ENCODE measurements around the gene PLET1. TPM values are rescaled to one million over a fixed set of nuclear protein-coding genes. Genes with fewer than 3 reads are reported as not detected.
A peak's percentile ranks its signal among the peaks of the same experiment; 100 is the strongest.

PLET1 gene
- total RNA-seq, 4 donors from 2014 or later, result not detected

GRCh38 chr11:112294688-112295340 is 34.2 kb upstream of the PLET1 start:
- intact Hi-C loops (cut with DNase I; ENCODE audit: low total_unique reads), result loop anchor here (10.0 kb wide), 1 partner anchor 990 kb away; no protein-coding TSS in a partner anchor
- 88 to 90% methylated on average over 3 of the region's 3 CpGs for WGBS, 2 donors
- no peak for TF ChIP-seq POLR2A (IDR thresholded peaks at IDR 0.05)
- TF ChIP-seq CTCF (IDR thresholded peaks at IDR 0.05), result no peak
- H3K4me3 ChIP-seq (ENCODE audit: low read depth, poor library complexity, severe bottlenecking), result no peak overlapping the region
- no peak for DNase-seq (ENCODE audit: low spot score in 2 of 2)

GRCh38 chr11:112293614-112294013 is 33.0 kb upstream of the PLET1 start:
- H3K4me3 ChIP-seq (ENCODE audit: low read depth, poor library complexity, severe bottlenecking), result no peak overlapping the region
- WGBS, 2 donors, result 44 to 51% methylated on average over 2 of the region's 2 CpGs
- DNase-seq (ENCODE audit: low spot score in 2 of 2), result no peak
- intact Hi-C loops (cut with DNase I; ENCODE audit: low total_unique reads), result loop anchor here (10.0 kb wide), 1 partner anchor 991 kb away; no protein-coding TSS in a partner anchor
- TF ChIP-seq POLR2A (IDR thresholded peaks at IDR 0.05) (no peak), CTCF (IDR thresholded peaks at IDR 0.05) (no peak)

GRCh38 chr11:112292785-112293407 is 32.2 kb upstream of the PLET1 start:
- H3K4me3 ChIP-seq (ENCODE audit: low read depth, poor library complexity, severe bottlenecking), result no peak overlapping the region
- no peak for TF ChIP-seq POLR2A (IDR thresholded peaks at IDR 0.05)
- TF ChIP-seq CTCF (IDR thresholded peaks at IDR 0.05), result no peak
- intact Hi-C loops (cut with DNase I; ENCODE audit: low total_unique reads), result loop anchor here (10.0 kb wide), 1 partner anchor 992 kb away; no protein-coding TSS in a partner anchor
- DNase-seq (ENCODE audit: low spot score in 2 of 2), result peak in 1 of 2 donors; percentile 72

- TF ChIP-seq CTCF (IDR thresholded peaks at IDR 0.05) (no peak), POLR2A (IDR thresholded peaks at IDR 0.05) (no peak)
- DNase-seq (ENCODE audit: low spot score in 2 of 2), result no peak
- intact Hi-C loops (cut with DNase I; ENCODE audit: low total_unique reads), result loop anchor here (10.0 kb wide), 1 partner anchor 993 kb away; no protein-coding TSS in a partner anchor
- H3K4me3 ChIP-seq (ENCODE audit: low read depth, poor library complexity, severe bottlenecking), result no peak overlapping the region
Measured at GRCh38 chr11:112292188-112292587, 31.5 kb upstream of the PLET1 start.

- intact Hi-C loops (cut with DNase I; ENCODE audit: low total_unique reads), result loop anchor here (10.0 kb wide), 1 partner anchor 994 kb away; no protein-coding TSS in a partner anchor
- no peak for DNase-seq (ENCODE audit: low spot score in 2 of 2)
- no peak overlapping the region for H3K4me3 ChIP-seq (ENCODE audit: low read depth, poor library complexity, severe bottlenecking)
- WGBS, 2 donors, result 90 to 93% methylated on average over 6 of the region's 6 CpGs
- no peak for TF ChIP-seq POLR2A (IDR thresholded peaks at IDR 0.05)
- TF ChIP-seq CTCF (IDR thresholded peaks at IDR 0.05), result no peak
Measured at GRCh38 chr11:112291191-112291590, 30.5 kb upstream of the PLET1 start.
